DND-41 (cell line): ENCODE measurements around the gene SIX1.

Experiments
- CTCF ChIP-seq: IDR thresholded peaks from 2 replicates; pipeline ENCODE4 v1.5.1; 2012; ENCODE audit warnings: borderline replicate concordance, low read length, moderate library complexity, mild to moderate bottlenecking; ENCODE audit not compliant: poor library complexity, severe bottlenecking; ENCODE audit errors: extremely low read depth
- EZH2 ChIP-seq: IDR thresholded peaks from 3 replicates; pipeline ENCODE4 v1.6.1; 2012; ENCODE audit warnings: borderline replicate concordance, low read depth, mild to moderate bottlenecking, moderate library complexity, low read length, inconsistent platforms; ENCODE audit not compliant: severe bottlenecking

DNA sequence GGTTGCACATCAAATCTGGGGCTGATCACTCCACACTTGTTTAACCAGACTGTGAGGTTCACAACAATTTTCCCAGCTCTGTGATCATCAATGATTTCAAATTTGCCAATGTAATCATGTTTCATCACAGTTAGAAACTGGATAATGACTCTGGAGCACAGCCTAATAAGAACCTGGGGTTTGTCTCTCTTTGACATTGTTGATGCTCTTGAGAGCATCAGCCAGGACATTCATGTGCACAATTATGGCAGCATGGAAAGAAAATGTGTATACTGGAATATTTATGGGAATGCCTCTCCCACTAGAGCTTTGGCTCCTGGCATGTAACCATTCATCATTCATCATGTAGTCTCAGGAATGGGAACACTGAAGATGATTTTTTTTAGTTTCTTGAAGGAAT is 47.0 kb downstream of the SIX1 start:
- TF ChIP-seq CTCF (no peak), EZH2 (no peak)
